A673 (cell line): ENCODE measurements around the gene PHACTR3.

Experiments
- EZH2 ChIP-seq: fragments of 200-600 bp; sonication (generic); IDR thresholded peaks from 2 replicates; pipeline ENCODE4 v1.6.1; 2017; ENCODE audit warnings: borderline replicate concordance, low read depth, mild to moderate bottlenecking, mixed read lengths, antibody characterized with exemption, low read length; ENCODE audit not compliant: poor library complexity, severe bottlenecking
- TF ChIP-seq, protein P1 (sequence below): fragments of 300-800, 200-600 bp; sonication (generic); conservative IDR thresholded peaks from 2 replicates; pipeline ENCODE4 v1.5.1; 2017; ENCODE audit warnings: low read depth, mild to moderate bottlenecking, antibody characterized with exemption, low read length, moderate library complexity, mixed read lengths

DNA sequence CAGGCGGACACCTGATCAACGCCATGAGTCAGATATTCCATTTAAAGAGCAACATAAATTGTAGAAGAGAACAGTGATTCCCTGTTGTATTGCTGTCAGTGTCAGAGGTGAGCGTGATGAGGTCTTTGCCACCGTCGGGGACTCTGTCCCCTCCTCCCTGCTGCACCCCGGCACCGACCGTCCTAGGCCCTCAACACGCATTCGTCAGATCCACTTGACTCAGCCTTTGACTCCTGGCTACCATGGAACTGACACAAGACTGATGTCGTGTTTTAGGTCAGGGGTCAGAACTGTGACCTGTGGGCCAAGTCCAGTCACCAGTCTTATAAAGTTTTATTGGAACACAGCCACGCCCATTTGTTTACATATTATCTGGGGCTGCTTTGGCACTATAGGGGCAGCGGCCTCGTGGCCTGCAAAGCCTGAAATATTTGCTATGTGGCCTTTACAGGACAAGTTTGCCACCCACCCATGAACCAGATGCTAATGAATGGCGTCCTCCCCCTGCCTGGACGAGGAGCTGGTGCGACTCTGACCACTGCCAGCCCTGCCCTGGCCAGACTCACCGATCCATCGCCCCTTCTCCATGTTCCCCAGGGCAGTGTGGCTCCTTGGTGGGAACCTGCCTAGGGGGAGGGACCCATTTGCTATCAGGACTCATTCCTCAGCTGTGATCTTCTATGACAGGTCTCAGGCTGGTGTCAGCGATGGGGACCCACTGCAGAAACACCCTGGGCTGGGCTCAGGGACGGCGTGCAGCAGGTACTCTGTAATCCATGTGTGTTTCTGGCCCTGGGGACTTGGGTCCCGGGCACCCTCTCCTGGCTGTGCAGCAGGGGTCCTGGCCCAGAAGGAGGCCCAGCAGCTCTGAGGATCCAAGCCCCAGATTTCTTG, 37.5 kb upstream of the PHACTR3 start:
- TF ChIP-seq, protein P1, sequence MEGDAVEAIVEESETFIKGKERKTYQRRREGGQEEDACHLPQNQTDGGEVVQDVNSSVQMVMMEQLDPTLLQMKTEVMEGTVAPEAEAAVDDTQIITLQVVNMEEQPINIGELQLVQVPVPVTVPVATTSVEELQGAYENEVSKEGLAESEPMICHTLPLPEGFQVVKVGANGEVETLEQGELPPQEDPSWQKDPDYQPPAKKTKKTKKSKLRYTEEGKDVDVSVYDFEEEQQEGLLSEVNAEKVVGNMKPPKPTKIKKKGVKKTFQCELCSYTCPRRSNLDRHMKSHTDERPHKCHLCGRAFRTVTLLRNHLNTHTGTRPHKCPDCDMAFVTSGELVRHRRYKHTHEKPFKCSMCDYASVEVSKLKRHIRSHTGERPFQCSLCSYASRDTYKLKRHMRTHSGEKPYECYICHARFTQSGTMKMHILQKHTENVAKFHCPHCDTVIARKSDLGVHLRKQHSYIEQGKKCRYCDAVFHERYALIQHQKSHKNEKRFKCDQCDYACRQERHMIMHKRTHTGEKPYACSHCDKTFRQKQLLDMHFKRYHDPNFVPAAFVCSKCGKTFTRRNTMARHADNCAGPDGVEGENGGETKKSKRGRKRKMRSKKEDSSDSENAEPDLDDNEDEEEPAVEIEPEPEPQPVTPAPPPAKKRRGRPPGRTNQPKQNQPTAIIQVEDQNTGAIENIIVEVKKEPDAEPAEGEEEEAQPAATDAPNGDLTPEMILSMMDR, result no peak
- no peak for TF ChIP-seq EZH2
